Measurements from ENCODE around the gene KLHL6.

GRCh38 chr3:183506674-183507320 lies 48.7 kb downstream of the KLHL6 start:
- TF ChIP-seq CTCF (IDR thresholded peaks at IDR 0.05) (no peak), POLR2A (IDR thresholded peaks at IDR 0.05) (no peak), EP300 (IDR thresholded peaks at IDR 0.05) (peak in 1 of 2 donors; percentile 56)

Measured in tibial nerve (tissue), 4 donors.